Urinary bladder (tissue), 4 donors: ENCODE results near the gene FRAS1. TPM values are rescaled to one million over a fixed set of nuclear protein-coding genes. Genes with fewer than 3 reads are reported as not detected.

Experiments used
- DNase-seq: peaks from one replicate; pipeline ENCODE4 v3.0.0-alpha.2; 2015; ENCODE audit errors: extremely low spot score
- H3K27ac ChIP-seq: one replicate; pipeline ENCODE4 v1.5.1; 2013; ENCODE audit warnings: low read depth, mild to moderate bottlenecking, moderate library complexity
- H3K36me3 ChIP-seq: one replicate; pipeline ENCODE4 v1.6.1; 2013; ENCODE audit warnings: mild to moderate bottlenecking, moderate library complexity; ENCODE audit not compliant: insufficient read depth
- H3K4me1 ChIP-seq: one replicate; pipeline ENCODE4 v1.6.1; 2013; ENCODE audit warnings: mild to moderate bottlenecking, moderate library complexity; ENCODE audit not compliant: insufficient read depth
- H3K4me3 ChIP-seq: one replicate; pipeline ENCODE4 v1.5.1; 2013; ENCODE audit warnings: low read depth, low read length
- WGBS: extraction: QIAGEN DNeasy Blood & Tissue Kit; methylation state at CpG from one replicate; pipeline ENCODE4 v1.1.7; 2013; 5-methylcytosine and 5-hydroxymethylcytosine counted together
- polyA plus RNA-seq: library from polyadenylated mRNA; stranded (reverse); fragments of 200-250 nt; gene quantifications from one replicate; pipeline ENCODE4 v1.2.3, GENCODE V29; 2013
- total RNA-seq: library from RNA; depleted of rRNA; stranded (reverse); fragments of >200 nt; gene quantifications from one replicate; pipeline ENCODE4 v1.2.3, GENCODE V29; 2014
- donor health status: healthy with polysubstance abuse.
- donor health status: healthy.

Gene FRAS1
- total and polyA plus RNA-seq, 2 donors, result 0.27 to 20.5 TPM

GRCh38 chr4:78149751-78150542, 92.8 kb downstream of the FRAS1 start:
- H3K27ac ChIP-seq, result no peak overlapping the region
- H3K4me1 ChIP-seq, result no peaks in the 10 kb centered on the region
- 71% methylated on average over 7 of the region's 7 CpGs for WGBS

GRCh38 chr4:78150543-78150864, 93.4 kb downstream of the FRAS1 start:
- Histone ChIP-seq H3K36me3 (no peaks in the 10 kb centered on the region), H3K4me1 (no peaks in the 10 kb centered on the region), H3K4me3 (no peak overlapping the region), H3K27ac (no peak overlapping the region)
- DNase-seq, result no peak
- 50% methylated on average over 4 of the region's 4 CpGs for WGBS

More at GRCh38 chr4:78149751-78150542, 92.8 kb downstream of the FRAS1 start:
- Histone ChIP-seq H3K36me3 (no peaks in the 10 kb centered on the region), H3K4me3 (no peak overlapping the region)
- DNase-seq, result no peak

- WGBS, result 89% methylated on average over 3 of the region's 3 CpGs
- no peak overlapping the region for H3K27ac ChIP-seq
Measured at GRCh38 chr4:78152795-78153194, 95.7 kb downstream of the FRAS1 start.

GRCh38 chr4:78154972-78155590, 98.0 kb downstream of the FRAS1 start:
- Histone ChIP-seq H3K27ac (no peak overlapping the region), H3K4me3 (no peak overlapping the region), H3K36me3 (no peaks in the 10 kb centered on the region), H3K4me1 (no peaks in the 10 kb centered on the region)
- DNase-seq, result no peak
- 85% methylated on average over 1 of the region's 1 CpG for WGBS

More at GRCh38 chr4:78152795-78153194, 95.7 kb downstream of the FRAS1 start:
- no peaks in the 10 kb centered on the region for H3K4me1 ChIP-seq
- no peak for DNase-seq
- no peak overlapping the region for H3K4me3 ChIP-seq
- no peaks in the 10 kb centered on the region for H3K36me3 ChIP-seq

- H3K27ac ChIP-seq, result no peak overlapping the region
- no peak overlapping the region for H3K4me3 ChIP-seq
- H3K36me3 ChIP-seq, result no peaks in the 10 kb centered on the region
- H3K4me1 ChIP-seq, result no peaks in the 10 kb centered on the region
- WGBS, result 56% methylated on average over 6 of the region's 6 CpGs
- DNase-seq, result no peak
Measured at GRCh38 chr4:78155616-78156105, 98.5 kb downstream of the FRAS1 start.

GRCh38 chr4:78156520-78156919, 99.4 kb downstream of the FRAS1 start:
- Histone ChIP-seq H3K27ac (no peak overlapping the region), H3K36me3 (no peaks in the 10 kb centered on the region), H3K4me3 (no peak overlapping the region), H3K4me1 (no peaks in the 10 kb centered on the region)
- no peak for DNase-seq
- WGBS, result 95% methylated on average over 5 of the region's 5 CpGs

GRCh38 chr4:78162342-78162741, 105.2 kb downstream of the FRAS1 start:
- Histone ChIP-seq H3K4me1 (no peaks in the 10 kb centered on the region), H3K4me3 (no peak overlapping the region), H3K36me3 (no peaks in the 10 kb centered on the region), H3K27ac (no peak overlapping the region)
- WGBS, result 63% methylated on average over 3 of the region's 3 CpGs
- no peak for DNase-seq

- no peak overlapping the region for H3K27ac ChIP-seq
- 72% methylated on average over 3 of the region's 3 CpGs for WGBS
- no peaks in the 10 kb centered on the region for H3K4me1 ChIP-seq
- no peaks in the 10 kb centered on the region for H3K36me3 ChIP-seq
- H3K4me3 ChIP-seq, result no peak overlapping the region
- no peak for DNase-seq
Measured at GRCh38 chr4:78162821-78163220, 105.7 kb downstream of the FRAS1 start.

GRCh38 chr4:78165758-78166157, 108.6 kb downstream of the FRAS1 start:
- Histone ChIP-seq H3K27ac (no peak overlapping the region), H3K36me3 (no peaks in the 10 kb centered on the region), H3K4me3 (no peak overlapping the region), H3K4me1 (no peaks in the 10 kb centered on the region)
- 93% methylated on average over 2 of the region's 2 CpGs for WGBS
- no peak for DNase-seq

- Histone ChIP-seq H3K27ac (no peak overlapping the region), H3K4me3 (no peak overlapping the region), H3K36me3 (no peaks in the 10 kb centered on the region), H3K4me1 (no peaks in the 10 kb centered on the region)
- no peak for DNase-seq
Measured at GRCh38 chr4:78166622-78167021, 109.5 kb downstream of the FRAS1 start.

- H3K4me3 ChIP-seq, result no peak overlapping the region
Measured at GRCh38 chr4:78167510-78167909, 110.4 kb downstream of the FRAS1 start.

GRCh38 chr4:78168029-78168428, 110.9 kb downstream of the FRAS1 start:
- H3K27ac ChIP-seq, result no peak overlapping the region
- 85% methylated on average over 3 of the region's 3 CpGs for WGBS

More at GRCh38 chr4:78167510-78167909, 110.4 kb downstream of the FRAS1 start:
- DNase-seq, result no peak
- no peak overlapping the region for H3K27ac ChIP-seq
- H3K4me1 ChIP-seq, result no peaks in the 10 kb centered on the region
- 87% methylated on average over 1 of the region's 1 CpG for WGBS
- H3K36me3 ChIP-seq, result no peaks in the 10 kb centered on the region

GRCh38 chr4:78169728-78170127, 112.6 kb downstream of the FRAS1 start:
- no peaks in the 10 kb centered on the region for H3K4me1 ChIP-seq
- H3K27ac ChIP-seq, result no peak overlapping the region
- H3K4me3 ChIP-seq, result no peak overlapping the region
- H3K36me3 ChIP-seq, result no peaks in the 10 kb centered on the region
- WGBS, result 98% methylated on average over 1 of the region's 1 CpG
- no peak for DNase-seq

More at GRCh38 chr4:78168029-78168428, 110.9 kb downstream of the FRAS1 start:
- no peak overlapping the region for H3K4me3 ChIP-seq
- DNase-seq, result no peak
- no peaks in the 10 kb centered on the region for H3K36me3 ChIP-seq
- no peaks in the 10 kb centered on the region for H3K4me1 ChIP-seq

GRCh38 chr4:78171482-78171881, 114.4 kb downstream of the FRAS1 start:
- Histone ChIP-seq H3K36me3 (no peaks in the 10 kb centered on the region), H3K4me1 (no peaks in the 10 kb centered on the region), H3K4me3 (no peak overlapping the region), H3K27ac (no peak overlapping the region)
- WGBS, result 92% methylated on average over 6 of the region's 6 CpGs
- no peak for DNase-seq
